NCI-H1105 treated with DMSO at 0.1 percent for 48 hours (cell line): ENCODE results near the gene SLC7A7.
A peak's percentile ranks its signal among the peaks of the same experiment; 100 is the strongest.
"Not testable (repeated sequence)": the region's sequence is repeated elsewhere in the genome, so short reads cannot be mapped to it uniquely, and the experiment has no call there.

Experiments
- DNase-seq: peaks from one replicate; lab custom pipeline; 2025; lab: John Stamatoyannopoulos, UW

The SLC7A7 gene

DNA sequence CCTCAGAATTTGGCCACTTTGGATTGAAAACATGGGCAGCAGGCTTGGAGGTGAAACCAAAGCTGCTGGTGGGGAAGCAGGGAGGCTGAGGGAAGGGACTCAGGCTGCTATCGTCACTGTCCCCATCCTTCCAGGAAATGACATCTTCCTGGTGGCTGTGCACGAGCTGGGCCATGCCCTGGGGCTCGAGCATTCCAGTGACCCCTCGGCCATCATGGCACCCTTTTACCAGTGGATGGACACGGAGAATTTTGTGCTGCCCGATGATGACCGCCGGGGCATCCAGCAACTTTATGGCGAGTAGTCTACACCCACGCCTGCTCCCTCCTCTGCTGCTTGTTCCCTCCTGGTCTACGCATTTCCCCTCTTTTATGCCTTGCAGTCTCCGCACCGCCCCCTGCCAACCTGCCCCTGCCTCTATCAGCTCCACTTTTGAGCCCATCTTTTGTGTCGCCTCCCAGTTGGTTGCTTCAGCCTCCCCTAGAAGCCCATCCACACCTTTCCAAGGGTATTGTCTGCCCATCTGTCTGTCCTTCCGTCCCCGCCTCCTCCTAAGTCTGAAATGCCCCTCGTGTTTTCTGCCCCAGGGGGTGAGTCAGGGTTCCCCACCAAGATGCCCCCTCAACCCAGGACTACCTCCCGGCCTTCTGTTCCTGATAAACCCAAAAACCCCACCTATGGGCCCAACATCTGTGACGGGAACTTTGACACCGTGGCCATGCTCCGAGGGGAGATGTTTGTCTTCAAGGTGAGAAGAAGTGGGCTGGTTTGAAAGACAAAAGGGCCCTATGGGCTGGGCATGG is 28.1 kb upstream of the SLC7A7 start:
- DNase-seq, result no peak

DNA sequence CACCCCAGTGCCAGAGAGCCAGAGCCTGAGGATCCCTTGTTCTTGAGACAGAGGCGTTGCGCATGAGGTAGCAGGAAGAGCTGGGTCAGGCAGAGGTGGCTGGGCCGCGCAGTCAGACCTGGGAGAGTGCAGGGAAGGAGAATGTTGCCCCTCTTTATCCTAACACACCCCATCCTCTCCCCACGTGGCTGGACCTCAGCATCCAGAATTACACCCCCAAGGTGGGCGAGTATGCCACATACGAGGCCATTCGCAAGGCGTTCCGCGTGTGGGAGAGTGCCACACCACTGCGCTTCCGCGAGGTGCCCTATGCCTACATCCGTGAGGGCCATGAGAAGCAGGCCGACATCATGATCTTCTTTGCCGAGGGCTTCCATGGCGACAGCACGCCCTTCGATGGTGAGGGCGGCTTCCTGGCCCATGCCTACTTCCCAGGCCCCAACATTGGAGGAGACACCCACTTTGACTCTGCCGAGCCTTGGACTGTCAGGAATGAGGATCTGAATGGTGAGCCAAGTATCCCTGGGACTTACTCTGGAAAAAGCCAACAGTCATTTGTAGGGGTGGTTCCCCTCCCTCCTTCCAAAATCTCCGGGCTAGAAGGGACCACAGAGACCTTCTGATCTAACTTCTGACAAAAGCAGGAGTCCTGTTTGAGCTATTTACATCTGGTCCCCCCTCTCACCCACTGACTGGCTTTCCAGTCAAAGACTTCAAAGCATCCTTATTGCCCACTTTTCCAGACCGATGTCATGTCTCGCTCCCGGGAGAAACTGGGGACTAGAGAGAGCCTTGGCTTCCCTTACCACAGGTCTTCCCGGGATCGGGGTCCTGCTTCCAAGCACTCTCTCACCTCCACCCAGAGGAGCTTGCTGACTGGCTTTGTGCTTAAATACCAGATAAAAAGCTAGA is 27.2 kb upstream of the SLC7A7 start:
- no peak for DNase-seq

DNA sequence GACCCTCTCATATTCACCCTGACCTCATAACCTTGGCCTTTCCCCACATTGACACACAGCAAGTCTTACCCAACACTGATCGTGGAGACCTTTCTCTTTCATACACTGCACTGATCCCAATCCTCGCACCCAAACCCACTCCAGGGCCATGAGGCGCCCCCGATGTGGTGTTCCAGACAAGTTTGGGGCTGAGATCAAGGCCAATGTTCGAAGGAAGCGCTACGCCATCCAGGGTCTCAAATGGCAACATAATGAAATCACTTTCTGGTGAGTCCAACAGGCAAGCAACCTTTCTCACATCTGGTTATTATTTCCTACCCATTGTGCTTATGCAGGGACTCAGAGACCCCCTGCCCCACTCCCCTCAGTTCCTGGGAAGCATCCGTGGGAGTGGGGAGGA is 26.5 kb upstream of the SLC7A7 start:
- DNase-seq, result no peak

DNA sequence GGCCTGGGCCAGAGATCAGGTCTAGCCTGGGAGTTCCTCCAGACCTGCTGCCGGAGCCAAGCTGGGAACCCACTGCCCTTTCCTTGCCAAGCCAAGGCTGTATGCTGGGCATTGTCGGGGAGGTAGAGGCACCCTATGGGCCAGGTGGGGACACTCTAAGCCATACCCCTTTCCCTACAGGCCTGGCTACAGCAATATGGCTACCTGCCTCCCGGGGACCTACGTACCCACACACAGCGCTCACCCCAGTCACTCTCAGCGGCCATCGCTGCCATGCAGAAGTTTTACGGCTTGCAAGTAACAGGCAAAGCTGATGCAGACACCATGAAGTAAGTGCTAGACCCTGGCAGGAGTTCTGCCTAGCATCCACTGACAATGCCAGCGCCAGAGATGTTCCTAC is 26.1 kb upstream of the SLC7A7 start:
- DNase-seq, result no peak

DNA sequence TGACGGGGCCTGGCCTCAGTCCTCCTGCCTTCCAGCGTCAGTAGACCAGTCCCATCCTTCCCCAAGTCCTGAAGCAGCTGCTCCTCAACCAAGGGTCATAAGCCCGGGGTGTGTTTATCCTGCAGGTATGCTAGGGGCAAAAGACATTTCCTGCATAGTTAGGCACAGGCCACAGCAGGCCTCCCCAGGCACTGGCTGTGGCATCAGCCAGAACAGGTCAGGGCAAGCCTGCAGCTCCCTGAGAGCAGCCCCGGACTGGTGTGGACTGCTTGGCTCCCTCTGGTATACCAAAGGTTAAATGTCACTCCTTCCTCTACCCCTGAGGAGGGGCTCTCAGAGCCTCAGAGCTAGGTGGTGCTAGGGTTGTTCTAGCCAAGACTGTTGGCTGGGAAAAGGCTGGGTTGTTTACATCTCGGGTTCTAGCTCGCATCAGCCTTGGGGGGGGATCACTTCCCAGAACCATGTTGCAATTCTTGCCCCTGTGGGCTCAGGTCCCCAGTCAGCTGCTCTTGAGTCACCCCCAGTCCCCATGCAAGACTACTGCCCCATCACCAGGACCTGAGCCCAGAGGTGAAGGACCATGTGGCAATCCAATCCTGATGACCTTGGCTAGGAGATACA is 24.0 kb upstream of the SLC7A7 start:
- DNase-seq, result no peak

DNA sequence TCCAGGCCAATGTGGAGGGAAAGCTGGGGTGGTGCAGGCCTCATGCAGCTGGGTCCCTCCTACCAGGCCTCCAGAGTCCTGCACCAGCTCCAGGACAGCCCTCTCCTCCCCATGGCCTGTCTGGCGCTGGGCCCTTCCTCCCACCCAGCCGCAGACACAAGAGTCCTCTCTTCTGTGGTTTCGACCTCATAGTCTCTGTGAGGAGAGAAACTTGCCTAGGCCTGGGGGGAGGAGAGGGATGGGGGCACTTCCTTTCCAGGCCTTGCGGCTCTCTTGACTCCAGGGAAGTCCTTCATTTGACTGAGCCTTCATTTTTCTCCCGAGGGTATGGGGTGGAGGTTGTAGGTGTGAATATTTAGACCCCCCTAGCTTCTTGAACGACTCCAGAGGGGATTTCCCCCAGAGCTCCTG is 23.4 kb upstream of the SLC7A7 start:
- DNase-seq, result no peak

DNA sequence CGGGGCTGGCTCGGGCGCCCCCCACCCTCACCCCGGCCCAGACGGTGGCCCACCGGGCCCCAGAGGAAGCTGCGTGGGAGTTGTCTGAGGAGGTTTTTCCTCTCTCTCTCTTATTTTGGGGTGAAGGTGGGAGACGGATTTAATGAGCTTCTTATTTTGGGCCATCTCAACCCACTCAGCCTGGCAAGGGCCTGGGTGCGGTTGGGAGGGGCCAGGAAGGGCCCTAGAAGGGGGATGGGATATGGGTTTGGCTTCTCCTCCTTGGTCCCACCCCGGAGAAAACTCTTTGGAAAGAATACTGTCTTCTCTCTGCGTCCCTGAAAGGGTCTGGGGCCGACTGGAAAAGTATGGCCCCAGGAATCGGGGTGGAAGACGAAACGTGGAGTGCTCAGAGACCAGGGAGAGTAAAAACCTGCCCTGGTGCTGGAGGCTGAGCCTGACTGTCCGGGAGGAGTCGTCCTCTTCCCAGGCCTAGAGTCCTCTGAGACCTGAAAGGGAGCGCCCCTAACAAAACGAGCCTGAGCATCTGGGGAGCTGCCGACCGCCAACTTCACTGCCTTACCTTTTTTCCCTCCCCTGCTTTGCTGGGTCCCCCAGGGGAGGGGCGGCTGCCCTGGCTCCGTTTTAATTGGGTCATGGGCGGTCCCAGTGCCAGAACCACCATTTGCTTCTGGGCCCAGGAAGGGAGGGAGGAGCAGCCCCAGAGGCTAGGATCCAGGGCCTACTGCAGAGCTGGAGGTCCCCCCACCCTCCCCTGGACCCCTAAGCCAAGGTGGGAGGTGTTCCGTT is 22.7 kb upstream of the SLC7A7 start:
- no peak for DNase-seq

DNA sequence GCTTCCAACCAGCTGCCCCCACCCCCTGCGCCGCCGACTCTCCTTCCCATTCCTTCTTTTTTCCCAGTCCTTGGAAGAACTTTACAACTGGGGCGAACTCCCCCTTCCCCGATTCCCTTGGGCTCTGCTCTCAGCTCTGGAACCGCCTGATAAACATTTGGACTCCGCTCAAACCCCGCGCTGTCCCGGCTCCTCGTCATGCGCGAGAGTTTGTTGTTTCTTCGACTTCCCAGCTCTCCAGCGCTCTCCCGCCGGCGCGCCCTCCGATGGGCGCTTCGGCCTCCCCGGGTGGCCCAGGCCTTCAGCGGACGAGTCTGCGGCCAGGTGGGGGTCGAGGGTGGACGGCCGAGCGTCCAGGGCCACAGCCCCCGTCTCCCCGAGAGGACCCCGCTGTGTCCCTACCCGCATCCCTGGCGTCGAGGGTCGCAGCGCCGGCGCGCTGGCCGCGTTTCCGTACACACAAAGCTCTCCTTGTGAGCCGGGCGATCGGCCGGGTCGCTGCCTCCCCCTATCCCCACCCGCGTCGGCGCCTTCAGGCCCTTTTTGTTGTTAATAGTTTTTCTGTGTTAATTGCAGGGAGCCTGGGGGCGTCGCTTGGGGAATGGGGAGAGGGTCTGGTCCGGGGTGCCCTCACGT is 22.0 kb upstream of the SLC7A7 start:
- DNase-seq, result peak; percentile 24

DNA sequence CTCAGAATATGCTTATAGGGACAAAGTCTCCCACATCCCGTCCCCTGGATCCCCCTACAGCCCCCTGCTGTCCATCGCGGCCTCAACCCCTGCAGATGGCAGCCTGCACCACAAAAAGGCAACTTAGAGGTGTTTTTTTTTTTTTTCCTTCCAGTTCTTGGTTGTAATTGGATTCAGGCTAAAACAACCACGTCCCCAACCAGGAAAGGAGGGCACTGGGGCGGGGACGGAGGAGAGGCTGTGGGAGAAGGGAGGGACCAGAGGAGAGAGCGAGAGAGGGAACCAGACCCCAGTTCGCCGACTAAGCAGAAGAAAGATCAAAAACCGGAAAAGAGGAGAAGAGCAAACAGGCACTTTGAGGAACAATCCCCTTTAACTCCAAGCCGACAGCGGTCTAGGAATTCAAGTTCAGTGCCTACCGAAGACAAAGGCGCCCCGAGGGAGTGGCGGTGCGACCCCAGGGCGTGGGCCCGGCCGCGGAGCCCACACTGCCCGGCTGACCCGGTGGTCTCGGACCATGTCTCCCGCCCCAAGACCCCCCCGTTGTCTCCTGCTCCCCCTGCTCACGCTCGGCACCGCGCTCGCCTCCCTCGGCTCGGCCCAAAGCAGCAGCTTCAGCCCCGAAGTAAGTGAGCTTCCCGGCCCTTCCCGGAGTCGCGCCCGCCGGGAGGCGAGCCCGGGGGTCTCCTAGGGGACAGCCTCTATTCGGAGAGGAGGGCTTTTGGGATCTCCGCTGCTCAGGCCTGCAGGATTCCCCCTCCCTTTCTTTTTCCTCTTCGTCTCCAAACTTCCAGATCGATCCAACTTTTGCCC is 21.3 kb upstream of the SLC7A7 start, which contains the start of gene MMP14:
Gene MMP14 (plus strand): TSS at position 285 of the 813 bp plus-strand sequence. CDS start 233 bp downstream, at position 518.
- peak; percentile 39 for DNase-seq

DNA sequence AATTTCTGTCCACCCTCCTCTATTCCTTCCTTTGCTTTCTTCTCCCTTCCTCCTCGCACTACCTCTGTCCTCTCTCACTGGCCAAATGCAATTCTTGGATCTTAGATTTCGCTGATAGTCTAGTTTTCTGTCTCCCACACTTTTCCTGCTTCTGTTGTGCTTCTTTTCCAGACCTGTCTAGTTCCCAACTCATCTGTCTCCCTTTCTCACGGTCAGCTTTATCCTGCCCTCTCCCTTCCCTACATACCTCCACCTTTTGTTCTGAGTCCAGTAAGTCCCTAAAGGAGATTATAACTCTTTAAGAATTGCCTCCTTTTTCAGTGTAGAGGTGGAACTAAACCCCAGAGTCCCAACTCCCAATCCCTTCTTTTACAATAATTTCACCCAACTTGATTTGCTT is 20.3 kb upstream of the SLC7A7 start:
- DNase-seq, result no peak

DNA sequence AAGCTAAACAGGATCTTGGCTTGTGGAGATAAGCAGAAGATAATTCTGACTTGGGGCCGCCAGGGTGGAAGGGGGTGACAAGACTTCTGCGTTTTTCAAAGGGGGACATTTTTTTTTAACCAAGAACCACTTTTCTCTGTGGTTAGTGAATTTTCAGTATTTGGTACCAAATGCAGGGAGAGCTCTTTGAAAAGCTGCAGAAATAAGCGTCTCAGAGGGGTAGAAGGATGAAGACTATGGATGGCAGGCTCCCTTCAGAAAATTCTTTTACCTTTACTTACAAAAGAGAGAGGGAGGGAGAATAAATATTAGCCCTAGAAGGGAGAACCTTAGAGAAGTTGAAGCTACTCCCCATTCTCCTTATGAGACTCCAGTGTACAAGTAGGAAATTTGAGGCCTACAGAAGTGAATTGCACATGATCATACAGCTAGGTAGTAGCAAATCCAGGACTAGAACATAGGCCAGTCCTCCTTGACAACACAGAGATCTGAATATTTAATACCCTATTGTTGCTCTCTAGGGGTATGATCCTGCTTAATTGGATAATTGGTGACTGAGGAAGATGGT is 15.3 kb upstream of the SLC7A7 start:
- DNase-seq, result no peak

DNA sequence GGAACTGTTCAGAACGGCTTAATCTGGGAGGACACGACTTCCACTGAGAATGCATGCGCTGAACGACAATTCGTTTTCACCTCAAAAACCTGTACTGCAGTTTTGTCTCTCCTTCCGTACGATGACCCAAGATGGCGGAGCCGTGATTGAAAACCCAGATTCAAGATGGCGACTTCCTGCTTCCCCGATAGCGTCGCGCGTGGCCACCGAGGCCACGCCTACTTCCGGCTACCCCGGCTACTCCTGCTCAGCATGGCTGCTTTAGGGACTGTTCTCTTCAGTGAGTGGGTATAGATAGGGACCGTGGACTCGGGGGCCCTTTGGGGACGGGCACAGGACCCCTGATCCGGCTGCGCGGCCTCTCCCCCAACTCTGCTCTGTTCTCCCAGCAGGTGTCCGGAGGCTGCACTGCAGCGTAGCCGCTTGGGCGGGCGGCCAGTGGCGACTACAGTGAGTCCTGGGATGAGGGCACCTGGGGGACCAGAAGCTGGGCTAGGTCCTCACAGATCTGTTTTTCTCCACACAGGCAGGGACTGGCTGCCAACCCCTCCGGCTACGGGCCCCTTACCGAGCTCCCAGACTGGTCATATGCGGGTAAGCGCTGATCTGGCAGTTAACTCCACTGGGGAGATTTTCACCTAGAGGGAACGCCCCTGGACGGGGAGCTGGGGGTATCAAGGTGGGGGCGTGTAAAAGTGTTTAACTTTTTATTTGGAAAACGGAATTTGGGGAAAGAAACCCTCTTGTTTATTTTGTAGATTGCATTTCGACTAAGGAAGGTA is 14.6 kb upstream of the SLC7A7 start, which contains the start of gene MRPL52:
Gene MRPL52 (plus strand): TSS at position 227 of the 782 bp plus-strand sequence. CDS start 26 bp downstream, at position 253.
- DNase-seq, result peak; percentile 92

DNA sequence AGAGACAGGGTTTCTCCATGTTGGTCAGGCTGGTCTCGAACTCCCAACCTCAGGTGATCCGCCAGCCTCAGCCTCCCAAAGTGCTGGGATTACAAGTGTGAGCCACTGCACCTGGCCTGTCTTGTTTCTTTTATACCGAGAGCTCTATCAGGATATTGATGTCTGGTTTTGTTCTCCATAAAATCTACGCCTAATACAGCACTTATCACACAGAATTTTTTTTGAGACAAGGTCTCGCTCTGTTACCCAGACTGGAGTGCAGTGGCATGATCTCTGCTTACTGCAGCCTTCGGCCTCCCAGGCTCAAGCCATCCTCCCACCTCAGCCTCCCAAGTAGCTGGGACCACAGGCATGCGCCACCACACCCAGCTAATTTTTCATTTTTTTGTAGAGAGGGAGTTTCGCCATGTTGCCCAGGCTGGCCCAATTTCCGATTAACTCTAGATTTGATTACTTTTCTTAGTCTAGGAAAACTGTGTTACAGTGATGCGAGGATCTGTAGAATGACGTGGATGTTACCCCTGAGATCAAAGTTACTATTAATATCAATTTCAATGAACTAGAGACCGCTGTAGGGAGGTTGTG is 13.9 kb upstream of the SLC7A7 start:
- not testable (repeated sequence) for DNase-seq

DNA sequence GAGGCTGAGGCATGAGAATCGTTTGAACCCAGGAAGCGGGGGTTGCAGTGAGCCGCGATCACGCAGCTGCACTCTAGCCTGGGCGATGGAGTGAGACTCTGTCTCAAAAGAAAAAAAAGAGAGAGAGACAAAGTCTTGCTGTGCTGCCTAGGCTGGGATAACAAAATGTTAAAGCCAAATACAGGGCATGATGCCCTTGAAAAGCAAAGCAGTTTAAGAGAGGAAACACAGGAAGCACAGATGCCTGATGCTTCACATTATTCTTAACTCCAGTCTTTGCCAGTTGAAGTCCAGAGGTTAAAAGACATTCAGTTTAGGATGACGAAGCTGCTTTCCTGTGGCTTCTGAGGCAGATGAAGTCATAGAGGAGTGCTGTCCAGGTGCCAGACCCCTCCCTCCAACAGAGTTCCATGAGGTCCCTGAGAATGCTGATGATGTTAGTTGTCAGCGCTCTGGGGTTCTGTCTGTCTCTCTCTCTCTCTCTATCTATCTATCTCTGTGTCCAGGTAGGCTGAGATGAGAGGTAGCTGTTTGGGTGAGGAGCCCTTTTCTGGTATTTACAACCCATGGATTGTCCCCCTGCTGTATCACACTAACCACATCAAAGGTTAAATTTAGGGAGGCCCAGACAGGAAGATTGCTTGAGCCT is 9.6 kb upstream of the SLC7A7 start:
- DNase-seq, result no peak

DNA sequence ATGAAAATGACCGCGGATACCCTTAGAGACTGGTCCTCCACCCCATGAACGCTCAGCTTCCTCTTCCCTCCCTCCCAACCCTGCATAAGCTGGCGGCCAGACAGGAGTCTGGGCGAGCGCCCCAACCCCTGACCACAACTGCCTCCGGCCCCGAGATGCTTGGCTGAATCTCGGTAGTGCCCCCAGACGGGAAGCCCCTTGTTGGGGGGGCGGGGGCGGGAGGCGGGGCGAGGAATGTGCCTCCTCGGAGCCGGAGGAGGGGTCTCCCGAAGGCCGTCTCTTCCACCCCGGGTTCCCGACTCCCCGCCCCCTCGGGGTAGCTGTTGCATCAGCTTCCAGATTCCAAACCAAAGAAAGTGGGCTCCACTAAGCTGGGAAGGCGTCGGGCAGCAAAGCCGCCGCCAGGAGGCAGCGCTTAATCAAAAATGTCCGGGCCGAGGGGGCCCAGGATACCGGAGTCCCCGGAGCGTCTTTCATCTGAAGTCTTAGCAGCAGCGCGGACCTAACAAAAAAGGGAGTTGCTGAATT is 7.4 kb upstream of the SLC7A7 start:
- no peak for DNase-seq

DNA sequence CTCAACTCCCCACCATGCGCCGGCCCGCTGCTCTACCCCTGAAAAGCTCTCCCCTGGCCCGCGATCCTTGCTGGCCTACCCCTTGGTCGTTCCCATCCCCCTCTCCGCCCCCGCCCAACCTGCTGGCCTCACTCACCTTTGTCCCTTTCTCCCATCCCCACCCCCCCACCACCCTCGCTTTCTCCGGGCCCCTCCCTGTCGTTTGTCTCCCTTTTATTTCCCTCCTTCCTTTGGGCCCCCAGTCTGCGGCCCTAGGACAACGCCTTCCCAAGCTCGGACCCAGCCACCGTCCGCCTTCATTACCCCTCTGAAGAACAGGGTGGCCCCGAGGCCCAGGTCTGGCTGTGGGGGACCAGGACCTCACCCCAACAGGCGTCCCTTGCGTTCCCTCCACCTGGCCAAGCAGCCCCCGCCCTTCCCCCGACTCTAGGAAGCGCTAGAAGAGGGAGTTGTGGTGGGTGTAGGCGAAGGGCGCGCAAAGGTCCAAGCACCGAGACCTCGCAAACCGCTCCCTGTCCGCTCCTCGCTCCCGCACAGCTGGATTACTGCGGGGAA is 6.9 kb upstream of the SLC7A7 start:
- DNase-seq, result no peak

DNA sequence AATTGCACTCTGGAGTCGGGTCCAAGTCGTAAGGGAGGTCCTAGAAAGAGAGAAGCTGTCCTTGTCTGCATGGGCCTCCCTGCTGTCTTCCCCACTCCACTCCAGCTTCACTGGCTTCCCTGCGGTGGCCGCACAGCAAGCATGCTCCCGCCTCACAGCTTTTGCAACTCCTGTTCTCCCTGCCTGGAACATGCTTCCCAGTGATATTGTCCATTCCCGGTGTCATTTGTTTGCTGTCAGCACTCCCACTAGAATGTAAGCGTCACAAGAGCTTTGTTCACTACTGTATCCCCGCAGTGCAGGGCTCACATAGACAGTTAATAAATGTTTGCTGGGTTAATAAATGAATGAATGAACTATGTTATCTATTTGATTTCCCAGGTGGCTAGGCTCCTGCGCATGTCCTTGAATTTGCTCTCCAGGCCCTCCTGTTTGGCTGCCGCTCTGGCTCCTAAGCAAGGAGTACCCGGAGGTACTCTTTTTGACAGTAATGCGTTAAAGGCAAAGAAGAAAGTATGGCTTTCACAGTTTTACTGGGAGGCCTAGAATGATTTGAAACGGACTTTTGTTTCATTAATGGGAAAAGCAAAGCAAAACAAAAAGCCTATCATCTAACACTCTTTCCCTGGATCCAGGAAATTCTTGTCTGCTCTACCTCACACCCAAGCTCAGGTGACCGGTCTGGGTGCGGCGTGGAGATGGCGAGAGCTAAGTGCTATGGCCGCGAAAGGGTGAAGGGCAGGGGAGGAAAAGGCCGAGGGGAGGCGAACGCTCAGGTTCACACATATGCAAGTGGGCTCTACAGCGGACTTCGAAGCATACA is 6.2 kb upstream of the SLC7A7 start:
- no peak for DNase-seq
